NCI-H460 (cell line): ENCODE data around the gene ANXA6. TPM values are rescaled to one million over a fixed set of nuclear protein-coding genes. Genes with fewer than 3 reads are reported as not detected.
"Not testable (repeated sequence)": the region's sequence is repeated elsewhere in the genome, so short reads cannot be mapped to it uniquely, and the experiment has no call there.

ENCODE experiments used
- DNase-seq: peaks from one replicate; pipeline ENCODE4 v3.0.0-alpha.2; 2016; ENCODE audit warnings: low read depth; ENCODE audit errors: extremely low read depth
- polyA plus RNA-seq: library from polyadenylated mRNA; depleted of rRNA; stranded (reverse); fragments of >200 nt; gene quantifications from 2 replicates; pipeline ENCODE4 v1.2.3, GENCODE V29; 2014; cell fraction: nucleus; rRNA removed
- total RNA-seq: library from RNA; depleted of rRNA; stranded (reverse); fragments of >200 nt; shearing (Covaris generic); gene quantifications from 2 replicates; pipeline ENCODE4 v1.2.3, GENCODE V29; 2014; rRNA removed

Gene ANXA6
- total RNA-seq: 26.0 and 30.6 TPM in 2 replicates
- polyA plus RNA-seq: 69.5 and 69.6 TPM in 2 replicates

GRCh38 chr5:151157426-151158286 is at the start of gene ANXA6:
ANXA6 (minus strand) TSS chr5:151157779; CDS start chr5:151147901, 9,878 bp downstream.
- DNase-seq: peak; percentile 74

GRCh38 chr5:151205411-151205810 is 47.8 kb upstream of the ANXA6 start:
- DNase-seq: no peak

- no peak for DNase-seq
These were observed 46.5 kb upstream of the ANXA6 start for GRCh38 chr5:151204051-151204450.

- peak; percentile 5 for DNase-seq
These were observed 45.0 kb upstream of the ANXA6 start for GRCh38 chr5:151202381-151203139.

GRCh38 chr5:151200913-151201595 is 43.5 kb upstream of the ANXA6 start:
- no peak for DNase-seq

- DNase-seq: no peak
These were observed 42.1 kb upstream of the ANXA6 start for GRCh38 chr5:151199581-151200185.

GRCh38 chr5:151198861-151199260 is 41.3 kb upstream of the ANXA6 start:
- no peak for DNase-seq

GRCh38 chr5:151197291-151197600 is 39.7 kb upstream of the ANXA6 start:
- DNase-seq: not testable (repeated sequence)

GRCh38 chr5:151196556-151197290 is 39.1 kb upstream of the ANXA6 start:
- DNase-seq: no peak

GRCh38 chr5:151195622-151196021 is 38.0 kb upstream of the ANXA6 start:
- no peak for DNase-seq

- no peak for DNase-seq
These were observed 35.0 kb upstream of the ANXA6 start for GRCh38 chr5:151192626-151193025.

- DNase-seq: no peak
These were observed 34.1 kb upstream of the ANXA6 start for GRCh38 chr5:151191661-151192060.

- no peak for DNase-seq
These were observed 31.6 kb upstream of the ANXA6 start for GRCh38 chr5:151189151-151189550.

- DNase-seq: no peak
These were observed 29.0 kb upstream of the ANXA6 start for GRCh38 chr5:151186538-151186937.

GRCh38 chr5:151186052-151186451 is 28.5 kb upstream of the ANXA6 start:
- DNase-seq: no peak

- no peak for DNase-seq
These were observed 26.9 kb upstream of the ANXA6 start for GRCh38 chr5:151184316-151185042.

- DNase-seq: no peak
These were observed 26.1 kb upstream of the ANXA6 start for GRCh38 chr5:151183456-151184245.

GRCh38 chr5:151182976-151183375 is 25.4 kb upstream of the ANXA6 start:
- no peak for DNase-seq

GRCh38 chr5:151182524-151182900 is 24.9 kb upstream of the ANXA6 start:
- no peak for DNase-seq
